HepG2 (cell line): Measurements from ENCODE around the gene TRAF5. TPM values are rescaled to one million over a fixed set of nuclear protein-coding genes. Genes with fewer than 3 reads are reported as not detected.

Experiments
- CCAR2 ChIP-seq: fragments of 200-400 bp; formaldehyde crosslinking; optimal IDR thresholded peaks from 2 replicates; pipeline ENCODE3; 2018; ENCODE audit warnings: low read depth, mild to moderate bottlenecking, low read length, moderate library complexity
- EP300 ChIP-seq, 3 experiments: sonication (generic) in 1 of 3; formaldehyde crosslinking in 1 of 3; IDR thresholded peaks; 2 replicates each; pipeline versions ENCODE4 v1.5.1 to v1.6.1; 2011 to 2020; ENCODE audit warnings: low read depth in 2 of 3, low read length in 2 of 3, borderline replicate concordance in 1 of 3, improper control_type of control experiment in 1 of 3, mild to moderate bottlenecking in 1 of 3, missing genetic modification reagents in 1 of 3, moderate library complexity in 1 of 3
- FOXO1 ChIP-seq: sonication (generic); formaldehyde crosslinking; IDR thresholded peaks from 2 replicates; pipeline ENCODE4 v1.4.0; 2020; ENCODE audit warnings: missing genetic modification reagents
- FOXP1 ChIP-seq, 2 experiments: fragments of 450-650 bp in 1 of 2; IDR thresholded peaks; 2 replicates each; pipeline ENCODE4 v1.6.1; 2017 to 2018; ENCODE audit warnings: antibody characterized with exemption in 1 of 2
- IKZF4 ChIP-seq: sonication (generic); formaldehyde crosslinking; IDR thresholded peaks from 2 replicates; pipeline ENCODE4 v1.5.1; 2020; ENCODE audit warnings: borderline replicate concordance, mild to moderate bottlenecking, low read depth, missing genetic modification reagents; ENCODE audit errors: not compliant biosample characterization
- KAT7 ChIP-seq: IDR thresholded peaks from 2 replicates; pipeline ENCODE4 v1.6.1; 2018; ENCODE audit warnings: borderline replicate concordance, missing compliant biosample characterization
- NFYB ChIP-seq: sonication (generic); formaldehyde crosslinking; IDR thresholded peaks from 2 replicates; pipeline ENCODE4 v1.4.0; 2020; ENCODE audit warnings: missing genetic modification reagents
- PRMT3 ChIP-seq: sonication (generic); formaldehyde crosslinking; IDR thresholded peaks from 2 replicates; pipeline ENCODE4 v1.8.1; 2022; ENCODE audit warnings: low read depth, mild to moderate bottlenecking, moderate library complexity, missing genetic modification reagents, borderline replicate concordance
- TOPORS ChIP-seq: sonication (generic); formaldehyde crosslinking; IDR thresholded peaks from 2 replicates; pipeline ENCODE4 v1.8.0; 2023; ENCODE audit warnings: mild to moderate bottlenecking, missing genetic modification reagents
- ZFP1 ChIP-seq: IDR thresholded peaks from 2 replicates; pipeline ENCODE4 v1.6.1; 2016
- ZFP37 ChIP-seq: sonication (generic); formaldehyde crosslinking; IDR thresholded peaks from 2 replicates; pipeline ENCODE4 v1.4.0; 2020; ENCODE audit warnings: missing genetic modification reagents, borderline replicate concordance
- ZNF282 ChIP-seq: fragments of 450-650 bp; IDR thresholded peaks from 2 replicates; pipeline ENCODE4 v1.6.1; 2018; ENCODE audit not compliant: partially characterized antibody
- ZNF333 ChIP-seq: sonication (generic); formaldehyde crosslinking; IDR thresholded peaks from 2 replicates; pipeline ENCODE4 v1.4.0; 2020; ENCODE audit warnings: mild to moderate bottlenecking, missing genetic modification reagents, borderline replicate concordance
- ZNF496 ChIP-seq: sonication (generic); formaldehyde crosslinking; IDR thresholded peaks from 2 replicates; pipeline ENCODE4 v1.8.1; 2023; ENCODE audit warnings: mild to moderate bottlenecking, moderate library complexity, missing genetic modification reagents; ENCODE audit not compliant: insufficient replicate concordance
- ZNF550 ChIP-seq: sonication (generic); formaldehyde crosslinking; IDR thresholded peaks from 2 replicates; pipeline ENCODE4 v1.4.0; 2020; ENCODE audit warnings: mild to moderate bottlenecking, missing genetic modification reagents, borderline replicate concordance
- ZNF619 ChIP-seq: sonication (generic); formaldehyde crosslinking; IDR thresholded peaks from 2 replicates; pipeline ENCODE4 v1.4.0; 2020; ENCODE audit warnings: mild to moderate bottlenecking, missing genetic modification reagents
- ZNF703 ChIP-seq: sonication (generic); formaldehyde crosslinking; IDR thresholded peaks from 2 replicates; pipeline ENCODE4 v1.5.1; 2020; ENCODE audit warnings: missing genetic modification reagents, mild to moderate bottlenecking, moderate library complexity, borderline replicate concordance
- ZNF747 ChIP-seq: sonication (generic); formaldehyde crosslinking; IDR thresholded peaks from 2 replicates; pipeline ENCODE4 v1.8.1; 2023; ENCODE audit warnings: missing genetic modification reagents, mild to moderate bottlenecking, borderline replicate concordance
- ZZZ3 ChIP-seq: sonication (generic); formaldehyde crosslinking; IDR thresholded peaks from 2 replicates; pipeline ENCODE4 v1.4.0; 2020; ENCODE audit warnings: missing genetic modification reagents, mild to moderate bottlenecking, borderline replicate concordance
- polyA plus RNA-seq, 8 experiments: library from polyadenylated mRNA; depleted of rRNA in 3 of 8; stranded (reverse) in 7 of 8; unstranded in 1 of 8; fragments of >200 nt; fragmentation: Illumina TruSeq in 4 of 8; extraction: Trizol in 4 of 8; gene quantifications; 2 replicates each; pipeline versions ENCODE4 v1.2.1 to v1.2.3, GENCODE V29; 2011 to 2016; ENCODE audit warnings: low read depth in 4 of 8, missing spikeins in 1 of 8, mixed read lengths in 1 of 8; ENCODE audit not compliant: insufficient read depth in 1 of 8
- total RNA-seq, 5 experiments: library from RNA; depleted of rRNA; stranded (reverse); fragments of >200 nt; fragmentation: Illumina TruSeq; extraction: Trizol; gene quantifications; 2 replicates each; pipeline ENCODE4 v1.2.3, GENCODE V29; 2016; ENCODE audit warnings: low read depth in 1 of 5
- TF ChIP-seq, protein P1 (sequence below): sonication (generic); formaldehyde crosslinking; IDR thresholded peaks from 2 replicates; pipeline ENCODE4 v1.5.1; 2020; ENCODE audit warnings: mild to moderate bottlenecking, missing genetic modification reagents, moderate library complexity
- TF ChIP-seq, protein P2 (sequence below): sonication (generic); formaldehyde crosslinking; IDR thresholded peaks from 2 replicates; pipeline ENCODE4 v1.4.0; 2020; ENCODE audit warnings: mild to moderate bottlenecking, missing genetic modification reagents
- TF ChIP-seq, protein P3 (sequence below): sonication (generic); formaldehyde crosslinking; IDR thresholded peaks from 2 replicates; pipeline ENCODE4 v1.8.0; 2022; ENCODE audit warnings: missing genetic modification reagents, low read depth, mild to moderate bottlenecking, borderline replicate concordance
- TF ChIP-seq, protein P4 (sequence below): sonication (generic); formaldehyde crosslinking; IDR thresholded peaks from 2 replicates; pipeline ENCODE4 v1.4.0; 2020; ENCODE audit warnings: missing genetic modification reagents

The TRAF5 gene
- total and polyA plus RNA-seq, 2 of the 13 experiments (the other 11 are each of a cell fraction or from before 2014, with no cell fraction given), result 0.27 to 1.6 TPM

DNA sequence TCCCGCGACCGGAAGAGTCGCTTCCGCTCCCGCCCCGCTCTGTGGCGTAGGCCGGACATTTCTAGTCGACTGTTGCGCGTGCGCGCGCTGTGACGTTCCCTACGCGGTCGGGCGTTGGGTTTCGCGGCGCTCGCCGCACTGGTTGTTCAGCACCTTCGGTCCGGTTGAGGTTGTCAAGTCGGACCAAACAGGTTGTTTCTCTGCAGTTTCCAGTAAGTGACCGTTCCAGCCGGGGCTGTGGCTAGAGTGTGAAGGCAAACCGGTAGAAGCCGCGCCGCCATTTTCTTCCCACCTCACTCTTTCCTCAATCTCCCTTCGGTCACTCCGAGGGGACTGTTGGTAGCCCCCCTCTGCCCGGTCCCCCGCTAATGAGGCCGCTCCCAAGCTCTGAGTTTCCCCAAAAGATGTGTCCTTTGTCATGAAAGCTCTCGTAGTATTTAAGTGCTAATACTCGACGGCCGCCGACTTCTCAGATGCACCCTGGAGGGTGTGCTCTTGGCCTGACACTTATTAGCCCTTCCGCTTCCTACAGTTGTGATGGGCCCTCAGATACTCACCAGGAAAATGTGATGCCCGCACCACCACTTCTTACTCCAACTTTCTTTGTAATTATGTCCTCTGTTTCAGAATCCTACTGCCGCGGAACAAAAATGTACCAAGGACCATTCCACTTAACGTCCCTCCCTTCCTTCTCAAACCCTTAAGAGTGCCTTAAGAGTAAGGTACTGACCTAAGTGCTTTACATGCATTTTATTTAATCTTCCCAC, 56.3 kb downstream of the TRAF5 start (continued):
- peak; percentile 74; the same call in 1 of the 2 replicates for TF ChIP-seq ZZZ3
- peak; percentile 53 for TF ChIP-seq FOXO1 (CRISPR knock-in tag)
- TF ChIP-seq FOXP1 (IDR thresholded peaks at IDR 0.05), result no peak
- TF ChIP-seq FOXP1 (CRISPR knock-in tag; IDR thresholded peaks at IDR 0.05), result no peak
- TF ChIP-seq, protein P1, sequence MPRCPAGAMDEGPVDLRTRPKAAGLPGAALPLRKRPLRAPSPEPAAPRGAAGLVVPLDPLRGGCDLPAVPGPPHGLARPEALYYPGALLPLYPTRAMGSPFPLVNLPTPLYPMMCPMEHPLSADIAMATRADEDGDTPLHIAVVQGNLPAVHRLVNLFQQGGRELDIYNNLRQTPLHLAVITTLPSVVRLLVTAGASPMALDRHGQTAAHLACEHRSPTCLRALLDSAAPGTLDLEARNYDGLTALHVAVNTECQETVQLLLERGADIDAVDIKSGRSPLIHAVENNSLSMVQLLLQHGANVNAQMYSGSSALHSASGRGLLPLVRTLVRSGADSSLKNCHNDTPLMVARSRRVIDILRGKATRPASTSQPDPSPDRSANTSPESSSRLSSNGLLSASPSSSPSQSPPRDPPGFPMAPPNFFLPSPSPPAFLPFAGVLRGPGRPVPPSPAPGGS (CRISPR knock-in tag), result peak; percentile 63; the same call in 1 of the 2 replicates
- no peak for TF ChIP-seq ZNF496
- no peak for TF ChIP-seq NFYB
- no peak for TF ChIP-seq ZNF747 (CRISPR knock-in tag)
- no peak for TF ChIP-seq ZNF282
- TF ChIP-seq IKZF4, result peak; percentile 61
- no peak for TF ChIP-seq ZNF550 (CRISPR knock-in tag)
- peak; percentile 88 for TF ChIP-seq TOPORS (CRISPR knock-in tag)
- TF ChIP-seq CCAR2, result no peak
- no peak for TF ChIP-seq ZNF333 (CRISPR knock-in tag)
- TF ChIP-seq, protein P2, sequence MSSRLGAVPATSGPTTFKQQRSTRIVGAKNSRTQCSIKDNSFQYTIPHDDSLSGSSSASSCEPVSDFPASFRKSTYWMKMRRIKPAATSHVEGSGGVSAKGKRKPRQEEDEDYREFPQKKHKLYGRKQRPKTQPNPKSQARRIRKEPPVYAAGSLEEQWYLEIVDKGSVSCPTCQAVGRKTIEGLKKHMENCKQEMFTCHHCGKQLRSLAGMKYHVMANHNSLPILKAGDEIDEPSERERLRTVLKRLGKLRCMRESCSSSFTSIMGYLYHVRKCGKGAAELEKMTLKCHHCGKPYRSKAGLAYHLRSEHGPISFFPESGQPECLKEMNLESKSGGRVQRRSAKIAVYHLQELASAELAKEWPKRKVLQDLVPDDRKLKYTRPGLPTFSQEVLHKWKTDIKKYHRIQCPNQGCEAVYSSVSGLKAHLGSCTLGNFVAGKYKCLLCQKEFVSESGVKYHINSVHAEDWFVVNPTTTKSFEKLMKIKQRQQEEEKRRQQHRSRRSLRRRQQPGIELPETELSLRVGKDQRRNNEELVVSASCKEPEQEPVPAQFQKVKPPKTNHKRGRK, result peak; percentile 43; the same call in 1 of the 2 replicates
- TF ChIP-seq ZFP37, result peak; percentile 51; the same call in 1 of the 2 replicates
- peak; percentile 50; the same call in 1 of the 2 replicates for TF ChIP-seq KAT7 (CRISPR knock-in tag)
- no peak for TF ChIP-seq EP300 (IDR thresholded peaks at IDR 0.05; ENCODE audit: low read depth in 2 of 2, low read length in 2 of 2)
- TF ChIP-seq EP300 (CRISPR knock-in tag; IDR thresholded peaks at IDR 0.05; ENCODE audit: borderline replicate concordance), result no peak
- TF ChIP-seq ZNF703 (CRISPR knock-in tag), result no peak
- TF ChIP-seq ZFP1 (CRISPR knock-in tag), result no peak
- TF ChIP-seq, protein P3, sequence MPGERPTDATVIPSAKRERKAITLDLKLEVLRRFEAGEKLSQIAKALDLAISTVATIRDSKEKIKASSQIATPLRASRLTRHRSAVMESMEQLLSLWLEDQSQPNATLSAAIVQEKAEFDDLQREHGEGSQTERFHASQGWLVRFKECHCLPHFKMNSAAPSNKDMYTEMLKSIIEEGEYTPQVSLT, result no peak
- TF ChIP-seq PRMT3 (CRISPR knock-in tag), result no peak
- TF ChIP-seq, protein P4, sequence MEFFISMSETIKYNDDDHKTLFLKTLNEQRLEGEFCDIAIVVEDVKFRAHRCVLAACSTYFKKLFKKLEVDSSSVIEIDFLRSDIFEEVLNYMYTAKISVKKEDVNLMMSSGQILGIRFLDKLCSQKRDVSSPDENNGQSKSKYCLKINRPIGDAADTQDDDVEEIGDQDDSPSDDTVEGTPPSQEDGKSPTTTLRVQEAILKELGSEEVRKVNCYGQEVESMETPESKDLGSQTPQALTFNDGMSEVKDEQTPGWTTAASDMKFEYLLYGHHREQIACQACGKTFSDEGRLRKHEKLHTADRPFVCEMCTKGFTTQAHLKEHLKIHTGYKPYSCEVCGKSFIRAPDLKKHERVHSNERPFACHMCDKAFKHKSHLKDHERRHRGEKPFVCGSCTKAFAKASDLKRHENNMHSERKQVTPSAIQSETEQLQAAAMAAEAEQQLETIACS, result peak; percentile 76
- TF ChIP-seq ZNF619 (CRISPR knock-in tag), result peak; percentile 78; the same call in 1 of the 2 replicates
